ENCODE data around the gene TMEM17.

Gene TMEM17

GRCh38 chr2:62452701-62453454 is 53.1 kb downstream of the TMEM17 start:
- no peak for DNase-seq

GRCh38 chr2:62450716-62451191 is 55.2 kb downstream of the TMEM17 start:
- DNase-seq, result no peak

Data from activated CD4-positive, CD25-positive, alpha-beta regulatory T cell treated with anti-CD3 and anti-CD28 coated beads, Interleukin-2, amount 50 U/mL, for 72 hours (primary cell).